Naive thymus-derived CD4-positive, alpha-beta T cell (primary cell): ENCODE measurements around the gene ABCG1. TPM values are rescaled to one million over a fixed set of nuclear protein-coding genes. Genes with fewer than 3 reads are reported as not detected.

Experiments used
- ATAC-seq: fragments of 150-1000 bp; cut with Tn5 transposase; 2 replicates; pipeline ENCODE4 v1.10.0; 2021; ENCODE audit warnings: mild to moderate bottlenecking, moderate library complexity
- CTCF ChIA-PET: fragments of 350-600 bp; sonication (Branson Sonifier 250); formaldehyde crosslinking; loops from one replicate; lab custom pipeline; 2021; ENCODE audit warnings: antibody characterized with exemption; lab: Charles Lee
- POLR2A ChIA-PET: fragments of 350-600 bp; sonication (Branson Sonifier 250); formaldehyde crosslinking; loops from one replicate; lab custom pipeline; 2021; ENCODE audit warnings: antibody characterized with exemption, inconsistent platforms; lab: Charles Lee
- DNase-seq, 9 donors: peaks; one replicate each; pipeline versions ENCODE4 v3.0.0 to v3.0.0-alpha.2; 2020 to 2022; ENCODE audit warnings: mixed read lengths in 1 of 9
- H3K27ac ChIP-seq: one replicate; pipeline ENCODE4 v1.7.0; 2013; ENCODE audit warnings: mild to moderate bottlenecking, low read depth, low read length, moderate library complexity
- H3K27me3 ChIP-seq, 2 donors: one replicate each; pipeline ENCODE4 v1.7.0; 2013; ENCODE audit warnings: low read length in 2 of 2, mild to moderate bottlenecking in 2 of 2, moderate library complexity in 2 of 2; ENCODE audit not compliant: control insufficient read depth in 2 of 2, insufficient read depth in 2 of 2
- H3K36me3 ChIP-seq, 3 experiments: 1 replicate in 2 of 3; 2 replicates in 1 of 3; pipeline ENCODE4 v1.7.0; 2013; ENCODE audit warnings: low read length in 3 of 3, mild to moderate bottlenecking in 3 of 3, moderate library complexity in 1 of 3; ENCODE audit not compliant: insufficient read depth in 3 of 3, control insufficient read depth in 2 of 3
- H3K4me1 ChIP-seq, 2 donors: one replicate each; pipeline ENCODE4 v1.7.0; 2013; ENCODE audit warnings: low read length in 2 of 2, mild to moderate bottlenecking in 2 of 2, moderate library complexity in 1 of 2; ENCODE audit not compliant: control insufficient read depth in 2 of 2, insufficient read depth in 2 of 2
- H3K4me3 ChIP-seq: 2 replicates; pipeline ENCODE4 v1.7.0; 2013; ENCODE audit warnings: mild to moderate bottlenecking, low read length
- H3K9me3 ChIP-seq, 3 experiments: 1 replicate in 2 of 3; 2 replicates in 1 of 3; pipeline ENCODE4 v1.7.0; 2013; ENCODE audit warnings: low read length in 3 of 3; ENCODE audit not compliant: control insufficient read depth in 2 of 3
- H3K27ac Mint-ChIP-seq, 9 donors: one replicate each; pipeline ENCODE4 v1.8.0; 2020 to 2022; ENCODE audit warnings: mixed read lengths in 9 of 9, mild to moderate bottlenecking in 8 of 9, moderate library complexity in 5 of 9, inconsistent platforms in 2 of 9
- H3K27me3 Mint-ChIP-seq, 5 donors: one replicate each; pipeline ENCODE4 v1.8.0; 2021 to 2022; ENCODE audit warnings: mixed read lengths in 5 of 5, mild to moderate bottlenecking in 1 of 5
- H3K36me3 Mint-ChIP-seq, 5 donors: one replicate each; pipeline ENCODE4 v1.8.0; 2020 to 2022; ENCODE audit warnings: mixed read lengths in 5 of 5, mild to moderate bottlenecking in 3 of 5, inconsistent platforms in 1 of 5
- H3K4me1 Mint-ChIP-seq, 7 donors: one replicate each; pipeline ENCODE4 v1.8.0; 2020 to 2022; ENCODE audit warnings: mixed read lengths in 7 of 7, mild to moderate bottlenecking in 3 of 7, inconsistent platforms in 1 of 7
- H3K4me3 Mint-ChIP-seq, 10 donors: one replicate each; pipeline ENCODE4 v1.8.0; 2020 to 2022; ENCODE audit warnings: mild to moderate bottlenecking in 10 of 10, mixed read lengths in 10 of 10, moderate library complexity in 6 of 10, inconsistent platforms in 2 of 10
- H3K9me3 Mint-ChIP-seq, 11 donors: one replicate each; pipeline ENCODE4 v1.8.0; 2020 to 2022; ENCODE audit warnings: mixed read lengths in 11 of 11, mild to moderate bottlenecking in 4 of 11, inconsistent platforms in 1 of 11, moderate library complexity in 1 of 11
- intact Hi-C, 2 donors: fragments of 100-400 bp; cut with micrococcal nuclease; formaldehyde crosslinking; loops; one replicate each; pipeline ENCODE4 v1.15.1; 2023
- polyA plus RNA-seq, 2 donors: library from polyadenylated mRNA; unstranded; fragments of 300-500 nt; fragmentation: Illumina TruSeq; gene quantifications; one replicate each; pipeline ENCODE4 v1.2.3, GENCODE V29; 2021
- total RNA-seq, 6 experiments: library from RNA in 5 of 6; stranded (reverse) in 5 of 6; gene quantifications; 1 replicate in 5 of 6; 2 replicates in 1 of 6; pipeline ENCODE4 v1.2.3 and lab custom pipeline; 2021 to 2026

ABCG1 gene
- total and polyA plus RNA-seq, 7 experiments from 2014 or later = 0.67 to 49.7 (median 17.0) TPM

GRCh38 chr21:42298237-42298636 lies 79.3 kb downstream of the ABCG1 start:
- intact Hi-C loops = no loop called here
- H3K36me3 Mint-ChIP-seq = peaks cover 0 to 29% (median 14%) of the 10 kb centered on the region in 5 donors
- H3K27me3 Mint-ChIP-seq = no peaks in the 10 kb centered on the region
- H3K27me3 ChIP-seq = no peaks in the 10 kb centered on the region
- CTCF ChIA-PET = no interaction called here
- ATAC-seq = no peak
- peaks cover 0 to 46% (median 0%) of the 10 kb centered on the region in 3 experiments for H3K36me3 ChIP-seq
- DNase-seq = no peak
- H3K4me1 Mint-ChIP-seq = peaks cover 0 to 21% (median 18%) of the 10 kb centered on the region in 7 donors
- H3K4me1 ChIP-seq = peaks cover 0 to 12% of the 10 kb centered on the region in 2 donors
- no peak overlapping the region for H3K4me3 Mint-ChIP-seq
- H3K4me3 ChIP-seq = no peak overlapping the region
- no peak overlapping the region for H3K27ac ChIP-seq
- H3K27ac Mint-ChIP-seq = peak overlapping the region in 6 of 9 donors; percentile 12 to 46 (median 34)
- no peaks in the 10 kb centered on the region for H3K9me3 ChIP-seq
- POLR2A ChIA-PET = no interaction called here
- H3K9me3 Mint-ChIP-seq = no peaks in the 10 kb centered on the region

GRCh38 chr21:42298657-42299056 lies 79.7 kb downstream of the ABCG1 start:
- ChIA-PET CTCF (no interaction called here), POLR2A (no interaction called here)
- Mint-ChIP-seq H3K4me3 (no peak overlapping the region), H3K36me3 (peaks cover 0 to 29% (median 14%) of the 10 kb centered on the region in 5 donors), H3K27me3 (no peaks in the 10 kb centered on the region), H3K4me1 (peaks cover 0 to 21% (median 18%) of the 10 kb centered on the region in 7 donors), H3K9me3 (no peaks in the 10 kb centered on the region), H3K27ac (peak overlapping the region in 2 of 9 donors; percentile 31 to 36)
- intact Hi-C loops = no loop called here
- Histone ChIP-seq H3K4me3 (no peak overlapping the region), H3K9me3 (no peaks in the 10 kb centered on the region), H3K27me3 (no peaks in the 10 kb centered on the region), H3K4me1 (peaks cover 0 to 12% of the 10 kb centered on the region in 2 donors), H3K27ac (no peak overlapping the region), H3K36me3 (peaks cover 0 to 42% (median 0%) of the 10 kb centered on the region in 3 experiments)
- no peak for ATAC-seq
- no peak for DNase-seq

- CTCF ChIA-PET = no interaction called here
- peaks cover 0 to 21% (median 18%) of the 10 kb centered on the region in 7 donors for H3K4me1 Mint-ChIP-seq
- H3K27me3 Mint-ChIP-seq = no peaks in the 10 kb centered on the region
- H3K9me3 ChIP-seq = no peaks in the 10 kb centered on the region
- ATAC-seq (peak; percentile 32), DNase-seq (peak in 4 of 9 donors; percentile 9 to 33 (median 19))
- H3K9me3 Mint-ChIP-seq = no peaks in the 10 kb centered on the region
- H3K4me3 Mint-ChIP-seq = peak overlapping the region in 1 of 10 donors; percentile 3
- peaks cover 0 to 28% (median 14%) of the 10 kb centered on the region in 5 donors for H3K36me3 Mint-ChIP-seq
- H3K27ac Mint-ChIP-seq = peak overlapping the region in 3 of 9 donors; percentile 19 to 65 (median 23)
- H3K27me3 ChIP-seq = no peaks in the 10 kb centered on the region
- POLR2A ChIA-PET = no interaction called here
- H3K36me3 ChIP-seq = peaks cover 0 to 34% (median 0%) of the 10 kb centered on the region in 3 experiments
- H3K4me1 ChIP-seq = peaks cover 0 to 12% of the 10 kb centered on the region in 2 donors
- intact Hi-C loops = no loop called here
- no peak overlapping the region for H3K4me3 ChIP-seq
- no peak overlapping the region for H3K27ac ChIP-seq
These were observed 80.5 kb downstream of the ABCG1 start for GRCh38 chr21:42299324-42300044.

GRCh38 chr21:42300045-42300583 lies 81.2 kb downstream of the ABCG1 start:
- Histone ChIP-seq H3K27me3 (no peaks in the 10 kb centered on the region), H3K9me3 (no peaks in the 10 kb centered on the region), H3K36me3 (peaks cover 0 to 30% (median 0%) of the 10 kb centered on the region in 3 experiments), H3K4me1 (peaks cover 0 to 12% of the 10 kb centered on the region in 2 donors), H3K4me3 (no peak overlapping the region), H3K27ac (no peak overlapping the region)
- ATAC-seq = no peak
- ChIA-PET CTCF (no interaction called here), POLR2A (no interaction called here)
- peak overlapping the region in 1 of 9 donors; percentile 65 for H3K27ac Mint-ChIP-seq
- peaks cover 0 to 21% (median 18%) of the 10 kb centered on the region in 7 donors for H3K4me1 Mint-ChIP-seq
- H3K9me3 Mint-ChIP-seq = no peaks in the 10 kb centered on the region
- H3K4me3 Mint-ChIP-seq = peak overlapping the region in 1 of 10 donors; percentile 10
- H3K27me3 Mint-ChIP-seq = no peaks in the 10 kb centered on the region
- H3K36me3 Mint-ChIP-seq = peaks cover 0 to 24% (median 11%) of the 10 kb centered on the region in 5 donors
- intact Hi-C loops = no loop called here
- no peak for DNase-seq

GRCh38 chr21:42300956-42301355 lies 82.0 kb downstream of the ABCG1 start:
- H3K4me3 ChIP-seq = no peak overlapping the region
- CTCF ChIA-PET = no interaction called here
- ATAC-seq = no peak
- H3K9me3 ChIP-seq = no peaks in the 10 kb centered on the region
- H3K4me1 Mint-ChIP-seq = peaks cover 0 to 21% (median 18%) of the 10 kb centered on the region in 7 donors
- DNase-seq = no peak
- H3K27me3 ChIP-seq = no peaks in the 10 kb centered on the region
- H3K4me1 ChIP-seq = peaks cover 0 to 12% of the 10 kb centered on the region in 2 donors
- intact Hi-C loops = no loop called here
- H3K27me3 Mint-ChIP-seq = no peaks in the 10 kb centered on the region
- peaks cover 0 to 17% (median 4%) of the 10 kb centered on the region in 5 donors for H3K36me3 Mint-ChIP-seq
- H3K27ac Mint-ChIP-seq = peak overlapping the region in 1 of 9 donors; percentile 51
- H3K9me3 Mint-ChIP-seq = no peaks in the 10 kb centered on the region
- H3K36me3 ChIP-seq = peaks cover 0 to 22% (median 0%) of the 10 kb centered on the region in 3 experiments
- POLR2A ChIA-PET = interaction anchor here (0.5 kb wide), 1 partner anchor 560 kb away, joined by 3 read pairs; no protein-coding TSS in a partner anchor
- no peak overlapping the region for H3K4me3 Mint-ChIP-seq
- H3K27ac ChIP-seq = no peak overlapping the region

GRCh38 chr21:42301371-42302075 lies 82.6 kb downstream of the ABCG1 start:
- no peak overlapping the region for H3K4me3 Mint-ChIP-seq
- Histone ChIP-seq H3K36me3 (peaks cover 0 to 18% (median 0%) of the 10 kb centered on the region in 3 experiments), H3K9me3 (no peaks in the 10 kb centered on the region), H3K27me3 (no peaks in the 10 kb centered on the region), H3K4me3 (no peak overlapping the region), H3K27ac (no peak overlapping the region), H3K4me1 (peaks cover 0 to 12% of the 10 kb centered on the region in 2 donors)
- DNase-seq (no peak), ATAC-seq (no peak)
- H3K4me1 Mint-ChIP-seq = peaks cover 0 to 22% (median 19%) of the 10 kb centered on the region in 7 donors
- H3K36me3 Mint-ChIP-seq = peaks cover 0 to 11% (median 2%) of the 10 kb centered on the region in 5 donors
- H3K9me3 Mint-ChIP-seq = no peaks in the 10 kb centered on the region
- CTCF ChIA-PET = no interaction called here
- intact Hi-C loops = no loop called here
- POLR2A ChIA-PET = no interaction called here
- peak overlapping the region in 1 of 9 donors; percentile 17 for H3K27ac Mint-ChIP-seq
- H3K27me3 Mint-ChIP-seq = peaks cover 0 to under 1% (median 0%) of the 10 kb centered on the region in 5 donors
